ENCODE measurements around the gene VAX1. TPM values are rescaled to one million over a fixed set of nuclear protein-coding genes. Genes with fewer than 3 reads are reported as not detected.

The VAX1 gene
- total and polyA plus RNA-seq, 2 experiments from 2014 or later: not detected

DNA sequence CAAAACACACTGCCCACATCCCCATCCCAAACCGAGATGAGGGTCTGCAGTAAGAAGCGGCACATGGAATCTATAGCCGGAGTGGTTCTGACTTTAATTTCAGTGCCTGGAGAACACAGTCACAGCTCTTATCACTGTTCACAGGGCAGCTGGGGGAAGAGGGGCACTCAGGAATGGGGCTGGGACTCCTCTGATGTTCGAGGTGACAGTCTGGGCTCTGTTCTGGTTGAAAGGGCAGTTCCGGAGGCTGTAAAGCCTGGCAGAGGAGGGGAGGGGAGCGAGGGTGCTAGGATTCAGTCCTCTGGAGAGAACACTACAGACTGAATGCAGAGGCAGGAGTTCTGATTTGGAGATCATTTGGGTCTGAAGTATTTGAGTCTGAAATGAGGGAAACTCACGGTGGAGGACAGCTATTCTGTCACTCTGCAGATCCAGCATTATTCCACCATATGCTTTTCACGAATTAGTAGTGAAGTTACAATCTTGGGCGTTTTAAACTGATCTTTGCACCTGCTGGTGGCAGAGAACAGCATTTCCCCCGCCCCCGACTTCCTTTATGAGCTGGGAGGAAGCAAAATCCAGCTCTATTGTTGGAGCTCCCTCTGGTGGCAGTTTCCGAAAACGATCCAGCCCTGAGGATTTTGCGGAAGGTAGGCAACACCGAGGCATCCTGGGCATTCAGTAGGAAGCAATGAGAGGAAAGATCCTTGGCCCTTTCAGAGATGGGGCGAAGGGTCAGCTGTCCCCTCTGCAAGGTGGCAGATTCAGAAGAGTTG is 36.6 kb upstream of the VAX1 start:
- TF ChIP-seq EZH2phosphoT487 (IDR thresholded peaks at IDR 0.05; ENCODE audit: insufficient read depth, low read depth) (no peak), EZH2 (IDR thresholded peaks at IDR 0.05; ENCODE audit: insufficient read depth, poor library complexity, severe bottlenecking) (no peak)
- Histone ChIP-seq H3F3A (ENCODE audit: insufficient read depth) (peaks cover 3% of the 10 kb centered on the region; the same call in 1 of the 2 replicates), H3K27me3 (replicated peaks; ENCODE audit: insufficient read depth) (peaks cover 43% of the 10 kb centered on the region), H2AFZ (peak overlapping the region; percentile 88), H3K4me2 (ENCODE audit: unreplicated experiment) (peak overlapping the region; percentile 98), H3K9me2 (ENCODE audit: insufficient read depth) (no peaks in the 10 kb centered on the region), H3K36me3 (ENCODE audit: low read depth) (no peaks in the 10 kb centered on the region), H3K9ac (no peak overlapping the region), H3K9me3 (ENCODE audit: low read depth) (no peaks in the 10 kb centered on the region), H3K79me2 (ENCODE audit: insufficient read depth) (no peaks in the 10 kb centered on the region), H3K27ac (no peak overlapping the region), H4K20me1 (ENCODE audit: insufficient read depth) (no peaks in the 10 kb centered on the region), H3K4me1 (ENCODE audit: insufficient read depth) (no peaks in the 10 kb centered on the region), H3K4me3 (peak overlapping the region; percentile 66)
- 13 to 16% methylated on average over 16 of the region's 16 CpGs for WGBS, 2 experiments (ENCODE audit: low coverage in 1 of 2, low lambda C conversion rate in 2 of 2, missing lambda C conversion rate in 2 of 2)
- peak; percentile 83 for DNase-seq
- in situ Hi-C loops (cut with MboI): loop anchor here (5.0 to 10.0 kb wide), 2 partner anchors 382 to 500 kb away; no protein-coding TSS in a partner anchor

DNA sequence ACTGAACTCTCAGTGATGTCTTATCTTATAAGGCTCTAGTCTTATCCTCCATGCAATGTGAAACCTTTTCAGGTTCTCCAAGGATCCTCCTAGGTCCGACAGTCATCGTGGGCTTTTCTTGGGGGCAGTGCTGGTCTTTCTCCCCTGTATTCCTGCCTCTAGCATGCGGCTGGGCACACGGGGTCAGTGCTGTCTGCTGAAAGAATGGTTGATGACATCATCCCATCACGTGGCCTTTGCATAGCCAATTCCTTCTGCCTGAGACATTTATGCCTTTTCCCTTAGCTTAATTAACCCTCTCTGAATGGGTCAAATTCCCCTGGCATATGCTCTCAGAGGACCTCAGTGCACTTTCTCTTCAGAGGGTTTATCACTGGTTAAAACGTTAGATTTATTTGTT is 32.2 kb upstream of the VAX1 start:
- no peaks in the 10 kb centered on the region for H3K79me2 ChIP-seq (ENCODE audit: insufficient read depth)
- no peak overlapping the region for H3K4me2 ChIP-seq (ENCODE audit: unreplicated experiment)
- peaks cover 72% of the 10 kb centered on the region for H3K27me3 ChIP-seq (replicated peaks; ENCODE audit: insufficient read depth)
- peak; percentile 20 for DNase-seq
- no peak overlapping the region for H3K27ac ChIP-seq
- no peak overlapping the region for H2AFZ ChIP-seq
- in situ Hi-C loops (cut with MboI): loop anchor here (10.0 kb wide), 1 partner anchor 495 kb away; no protein-coding TSS in a partner anchor
- H3K9me2 ChIP-seq (ENCODE audit: insufficient read depth): no peaks in the 10 kb centered on the region
- H3K9me3 ChIP-seq (ENCODE audit: low read depth): no peaks in the 10 kb centered on the region
- 6 to 9% methylated on average over 6 of the region's 6 CpGs for WGBS, 2 experiments (ENCODE audit: low coverage in 1 of 2, low lambda C conversion rate in 2 of 2, missing lambda C conversion rate in 2 of 2)
- no peak overlapping the region for H3K4me3 ChIP-seq
- no peaks in the 10 kb centered on the region for H3K36me3 ChIP-seq (ENCODE audit: low read depth)
- H3K4me1 ChIP-seq (ENCODE audit: insufficient read depth): no peaks in the 10 kb centered on the region
- H3F3A ChIP-seq (ENCODE audit: insufficient read depth): peaks cover 6% of the 10 kb centered on the region; the same call in 1 of the 2 replicates
- TF ChIP-seq EZH2 (IDR thresholded peaks at IDR 0.05; ENCODE audit: insufficient read depth, poor library complexity, severe bottlenecking) (no peak), EZH2phosphoT487 (IDR thresholded peaks at IDR 0.05; ENCODE audit: insufficient read depth, low read depth) (no peak)
- no peak overlapping the region for H3K9ac ChIP-seq
- H4K20me1 ChIP-seq (ENCODE audit: insufficient read depth): no peaks in the 10 kb centered on the region

DNA sequence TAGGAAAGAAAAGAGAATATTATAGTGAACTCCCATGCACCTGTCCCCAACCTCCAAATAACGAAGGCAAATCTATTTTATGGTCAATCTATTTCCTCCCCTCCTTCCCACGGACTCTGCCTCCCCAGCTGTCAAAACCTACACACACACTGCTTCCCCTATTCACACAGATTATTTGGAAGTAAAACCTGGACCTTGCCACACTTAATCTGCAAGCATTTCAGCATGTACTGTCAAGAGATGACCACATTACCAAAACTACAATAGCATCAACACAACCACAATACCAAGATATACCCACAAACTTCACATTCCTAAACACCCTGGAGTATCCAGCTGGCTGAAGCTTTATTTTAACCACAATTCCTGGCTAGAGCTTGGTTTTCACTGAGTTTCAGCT is 31.4 kb upstream of the VAX1 start:
- TF ChIP-seq EZH2 (IDR thresholded peaks at IDR 0.05; ENCODE audit: insufficient read depth, poor library complexity, severe bottlenecking): no peak
- 0 out of 2 replicates have a peak, but pooled peaks have one; percentile 19 for TF ChIP-seq EZH2phosphoT487 (IDR thresholded peaks at IDR 0.05; ENCODE audit: insufficient read depth, low read depth)

DNA sequence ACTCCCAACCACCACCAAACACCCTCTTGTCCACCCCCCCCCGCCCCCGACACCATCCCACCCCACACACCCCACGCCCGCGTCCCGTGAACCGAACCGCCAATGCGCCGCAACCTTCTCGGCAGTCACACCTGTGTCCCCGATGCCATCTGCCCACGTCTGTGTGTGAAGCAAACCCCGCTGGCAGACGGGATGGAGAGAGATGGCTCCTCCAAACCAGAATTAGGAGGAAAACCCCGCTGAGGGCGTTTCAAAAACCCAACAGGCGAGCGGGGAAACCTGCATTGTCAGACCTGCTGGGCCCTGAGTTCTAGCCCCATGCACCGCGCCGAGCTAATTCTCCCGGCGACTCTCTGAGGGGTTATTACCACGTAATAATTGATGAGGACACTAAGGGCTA is 30.7 kb upstream of the VAX1 start:
- no peaks in the 10 kb centered on the region for H3K36me3 ChIP-seq (ENCODE audit: low read depth)
- no peak for DNase-seq
- no peak overlapping the region for H3K9ac ChIP-seq
- no peaks in the 10 kb centered on the region for H3K4me1 ChIP-seq (ENCODE audit: insufficient read depth)
- peaks cover 6% of the 10 kb centered on the region; the same call in 1 of the 2 replicates for H3F3A ChIP-seq (ENCODE audit: insufficient read depth)
- no peak overlapping the region for H2AFZ ChIP-seq
- H3K9me2 ChIP-seq (ENCODE audit: insufficient read depth): no peaks in the 10 kb centered on the region
- H3K4me2 ChIP-seq (ENCODE audit: unreplicated experiment): no peak overlapping the region
- H4K20me1 ChIP-seq (ENCODE audit: insufficient read depth): no peaks in the 10 kb centered on the region
- no peak overlapping the region for H3K27ac ChIP-seq
- TF ChIP-seq EZH2phosphoT487 (IDR thresholded peaks at IDR 0.05; ENCODE audit: insufficient read depth, low read depth): no peak
- H3K79me2 ChIP-seq (ENCODE audit: insufficient read depth): no peaks in the 10 kb centered on the region
- H3K9me3 ChIP-seq (ENCODE audit: low read depth): no peaks in the 10 kb centered on the region
- in situ Hi-C loops (cut with MboI): no loop called here
- 14 to 17% methylated on average over 25 of the region's 25 CpGs for WGBS, 2 experiments (ENCODE audit: low coverage in 1 of 2, low lambda C conversion rate in 2 of 2, missing lambda C conversion rate in 2 of 2)
- H3K4me3 ChIP-seq: no peak overlapping the region
- H3K27me3 ChIP-seq (replicated peaks; ENCODE audit: insufficient read depth): peaks cover 87% of the 10 kb centered on the region

More for the DNA sequence above, 31.4 kb upstream of the VAX1 start:
- Histone ChIP-seq H4K20me1 (ENCODE audit: insufficient read depth) (no peaks in the 10 kb centered on the region), H3K9me2 (ENCODE audit: insufficient read depth) (no peaks in the 10 kb centered on the region), H3K4me2 (ENCODE audit: unreplicated experiment) (no peak overlapping the region), H3K4me3 (no peak overlapping the region), H3K4me1 (ENCODE audit: insufficient read depth) (no peaks in the 10 kb centered on the region), H3K36me3 (ENCODE audit: low read depth) (no peaks in the 10 kb centered on the region), H3F3A (ENCODE audit: insufficient read depth) (peaks cover 6% of the 10 kb centered on the region; the same call in 1 of the 2 replicates), H3K9me3 (ENCODE audit: low read depth) (no peaks in the 10 kb centered on the region), H3K27ac (no peak overlapping the region), H3K9ac (no peak overlapping the region), H3K79me2 (ENCODE audit: insufficient read depth) (no peaks in the 10 kb centered on the region), H2AFZ (no peak overlapping the region), H3K27me3 (replicated peaks; ENCODE audit: insufficient read depth) (peaks cover 80% of the 10 kb centered on the region)
- in situ Hi-C loops (cut with MboI): no loop called here
- WGBS, 2 experiments (ENCODE audit: low coverage in 1 of 2, low lambda C conversion rate in 2 of 2, missing lambda C conversion rate in 2 of 2): 44 to 49% methylated on average over 2 of the region's 2 CpGs
- DNase-seq: no peak

Measured in GM23248 (cell line).